Neural cell (in vitro differentiated cells): ENCODE data around the gene MTFMT.

Experiments used
- EP300 ChIP-seq: fragments of 450-650 bp; conservative IDR thresholded peaks from 2 replicates; pipeline ENCODE4 v1.6.1; 2014; ENCODE audit warnings: antibody characterized with exemption, mild to moderate bottlenecking, moderate library complexity; ENCODE audit not compliant: poor library complexity, severe bottlenecking
- EZH2 ChIP-seq: fragments of 200-600, 300-800 bp; shearing (Covaris generic), sonication (generic); IDR thresholded peaks from 2 replicates; pipeline ENCODE4 v1.6.1; 2014; ENCODE audit warnings: antibody characterized with exemption, low read length, borderline replicate concordance, mild to moderate bottlenecking; ENCODE audit not compliant: insufficient read depth, poor library complexity, severe bottlenecking
- POLR2AphosphoS5 ChIP-seq: IDR thresholded peaks from 2 replicates; pipeline ENCODE4 v1.6.1; 2012
- SMC3 ChIP-seq: fragments of 450-650 bp; conservative IDR thresholded peaks from 2 replicates; pipeline ENCODE4 v1.6.1; 2014; ENCODE audit warnings: antibody characterized with exemption, mild to moderate bottlenecking, moderate library complexity; ENCODE audit not compliant: poor library complexity
- TF ChIP-seq, protein P1 (sequence below): IDR thresholded peaks from 2 replicates; pipeline ENCODE4 v1.6.1; 2012; ENCODE audit warnings: borderline replicate concordance
- TF ChIP-seq, protein P2 (sequence below): fragments of 450-650 bp; IDR thresholded peaks from 2 replicates; pipeline ENCODE4 v1.5.1; 2014; ENCODE audit warnings: antibody characterized with exemption, mild to moderate bottlenecking, moderate library complexity; ENCODE audit not compliant: poor library complexity, severe bottlenecking

DNA sequence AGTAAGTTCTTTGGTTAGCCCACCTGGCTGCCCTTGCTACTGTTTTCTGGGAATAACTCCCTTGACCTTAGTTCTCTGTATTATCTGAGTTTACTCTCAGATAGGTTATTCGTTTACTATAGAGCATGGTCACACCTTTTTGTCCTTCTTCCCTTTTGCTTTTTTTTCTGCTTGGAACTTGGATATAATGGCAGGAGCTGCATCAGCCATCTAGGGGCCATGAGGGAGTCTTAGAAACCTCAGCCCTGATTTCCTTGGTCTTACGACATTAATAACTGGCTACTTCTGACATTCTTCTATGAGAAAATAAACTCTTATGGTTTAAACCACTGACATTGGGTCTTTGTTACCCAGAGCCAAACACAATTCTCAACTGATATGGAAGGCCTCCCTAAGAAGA, 12.3 kb upstream of the MTFMT start:
- no peak for TF ChIP-seq SMC3
- TF ChIP-seq, protein P1, sequence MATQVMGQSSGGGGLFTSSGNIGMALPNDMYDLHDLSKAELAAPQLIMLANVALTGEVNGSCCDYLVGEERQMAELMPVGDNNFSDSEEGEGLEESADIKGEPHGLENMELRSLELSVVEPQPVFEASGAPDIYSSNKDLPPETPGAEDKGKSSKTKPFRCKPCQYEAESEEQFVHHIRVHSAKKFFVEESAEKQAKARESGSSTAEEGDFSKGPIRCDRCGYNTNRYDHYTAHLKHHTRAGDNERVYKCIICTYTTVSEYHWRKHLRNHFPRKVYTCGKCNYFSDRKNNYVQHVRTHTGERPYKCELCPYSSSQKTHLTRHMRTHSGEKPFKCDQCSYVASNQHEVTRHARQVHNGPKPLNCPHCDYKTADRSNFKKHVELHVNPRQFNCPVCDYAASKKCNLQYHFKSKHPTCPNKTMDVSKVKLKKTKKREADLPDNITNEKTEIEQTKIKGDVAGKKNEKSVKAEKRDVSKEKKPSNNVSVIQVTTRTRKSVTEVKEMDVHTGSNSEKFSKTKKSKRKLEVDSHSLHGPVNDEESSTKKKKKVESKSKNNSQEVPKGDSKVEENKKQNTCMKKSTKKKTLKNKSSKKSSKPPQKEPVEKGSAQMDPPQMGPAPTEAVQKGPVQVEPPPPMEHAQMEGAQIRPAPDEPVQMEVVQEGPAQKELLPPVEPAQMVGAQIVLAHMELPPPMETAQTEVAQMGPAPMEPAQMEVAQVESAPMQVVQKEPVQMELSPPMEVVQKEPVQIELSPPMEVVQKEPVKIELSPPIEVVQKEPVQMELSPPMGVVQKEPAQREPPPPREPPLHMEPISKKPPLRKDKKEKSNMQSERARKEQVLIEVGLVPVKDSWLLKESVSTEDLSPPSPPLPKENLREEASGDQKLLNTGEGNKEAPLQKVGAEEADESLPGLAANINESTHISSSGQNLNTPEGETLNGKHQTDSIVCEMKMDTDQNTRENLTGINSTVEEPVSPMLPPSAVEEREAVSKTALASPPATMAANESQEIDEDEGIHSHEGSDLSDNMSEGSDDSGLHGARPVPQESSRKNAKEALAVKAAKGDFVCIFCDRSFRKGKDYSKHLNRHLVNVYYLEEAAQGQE: no peak
- no peak for TF ChIP-seq EZH2
- TF ChIP-seq, protein P2, sequence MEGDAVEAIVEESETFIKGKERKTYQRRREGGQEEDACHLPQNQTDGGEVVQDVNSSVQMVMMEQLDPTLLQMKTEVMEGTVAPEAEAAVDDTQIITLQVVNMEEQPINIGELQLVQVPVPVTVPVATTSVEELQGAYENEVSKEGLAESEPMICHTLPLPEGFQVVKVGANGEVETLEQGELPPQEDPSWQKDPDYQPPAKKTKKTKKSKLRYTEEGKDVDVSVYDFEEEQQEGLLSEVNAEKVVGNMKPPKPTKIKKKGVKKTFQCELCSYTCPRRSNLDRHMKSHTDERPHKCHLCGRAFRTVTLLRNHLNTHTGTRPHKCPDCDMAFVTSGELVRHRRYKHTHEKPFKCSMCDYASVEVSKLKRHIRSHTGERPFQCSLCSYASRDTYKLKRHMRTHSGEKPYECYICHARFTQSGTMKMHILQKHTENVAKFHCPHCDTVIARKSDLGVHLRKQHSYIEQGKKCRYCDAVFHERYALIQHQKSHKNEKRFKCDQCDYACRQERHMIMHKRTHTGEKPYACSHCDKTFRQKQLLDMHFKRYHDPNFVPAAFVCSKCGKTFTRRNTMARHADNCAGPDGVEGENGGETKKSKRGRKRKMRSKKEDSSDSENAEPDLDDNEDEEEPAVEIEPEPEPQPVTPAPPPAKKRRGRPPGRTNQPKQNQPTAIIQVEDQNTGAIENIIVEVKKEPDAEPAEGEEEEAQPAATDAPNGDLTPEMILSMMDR: no peak
- TF ChIP-seq EP300: no peak
- TF ChIP-seq POLR2AphosphoS5: no peak
